Activated T-cell treated with anti-CD3 and anti-CD28 coated beads, Interleukin-2, amount 50 U/mL, for 4 hours (primary cell): ENCODE data around the gene CCL2. TPM values are rescaled to one million over a fixed set of nuclear protein-coding genes. Genes with fewer than 3 reads are reported as not detected.

Experiments used
- ATAC-seq, 2 donors: fragments of 200-7000 bp; cut with Tn5 transposase; one replicate each; pipeline ENCODE4 v1.10.0; 2021
- DNase-seq: peaks from one replicate; pipeline ENCODE4 v3.0.0-alpha.2; 2020
- H3K27me3 Mint-ChIP-seq: one replicate; pipeline ENCODE4 v1.8.0; 2021; ENCODE audit warnings: low read depth, mixed read lengths
- H3K36me3 Mint-ChIP-seq: one replicate; pipeline ENCODE4 v1.8.0; 2022; ENCODE audit warnings: mixed read lengths; ENCODE audit not compliant: insufficient read depth
- H3K4me1 Mint-ChIP-seq: one replicate; pipeline ENCODE4 v1.8.0; 2021; ENCODE audit warnings: low read depth, mixed read lengths
- H3K4me3 Mint-ChIP-seq: one replicate; pipeline ENCODE4 v1.8.0; 2021; ENCODE audit warnings: mild to moderate bottlenecking, moderate library complexity, mixed read lengths
- H3K9me3 Mint-ChIP-seq: one replicate; pipeline ENCODE4 v1.8.0; 2021; ENCODE audit warnings: mixed read lengths
- total RNA-seq, 3 donors: library from RNA; stranded (reverse); gene quantifications; one replicate each; pipeline ENCODE4 v1.2.1, GENCODE V29; 2021

The CCL2 gene
- total RNA-seq, 3 donors from 2014 or later: 0.37 to 3.1 (median 1.3) TPM

DNA sequence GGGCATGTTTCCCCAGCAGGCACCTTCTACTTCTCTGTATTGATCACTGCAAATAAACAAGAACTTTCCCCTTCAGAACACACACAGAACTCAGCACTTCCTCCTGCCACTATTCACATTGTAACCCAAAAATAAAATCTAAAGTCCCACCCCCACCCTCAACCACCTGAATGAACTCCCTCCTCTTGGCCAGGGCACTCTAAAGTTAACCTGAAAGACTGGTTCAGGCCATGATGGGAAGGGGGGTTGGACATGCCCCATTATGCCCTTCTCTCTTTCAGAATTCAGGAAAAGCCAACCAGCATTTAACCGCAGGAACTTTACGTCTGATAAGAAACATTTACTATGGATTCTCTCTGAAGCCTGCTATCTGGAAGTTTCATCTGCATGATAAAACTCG lies 27.4 kb upstream of the CCL2 start:
- Mint-ChIP-seq H3K4me1 (no peaks in the 10 kb centered on the region), H3K4me3 (no peak overlapping the region), H3K36me3 (no peaks in the 10 kb centered on the region), H3K27me3 (peaks cover 38% of the 10 kb centered on the region), H3K9me3 (peaks cover 14% of the 10 kb centered on the region)
- no peak for DNase-seq
- no peak for ATAC-seq

- no peak for DNase-seq
- Mint-ChIP-seq H3K27me3 (peaks cover 35% of the 10 kb centered on the region), H3K36me3 (no peaks in the 10 kb centered on the region)
These were observed 26.3 kb upstream of the CCL2 start for GRCh38 chr17:34228781-34229180.

DNA sequence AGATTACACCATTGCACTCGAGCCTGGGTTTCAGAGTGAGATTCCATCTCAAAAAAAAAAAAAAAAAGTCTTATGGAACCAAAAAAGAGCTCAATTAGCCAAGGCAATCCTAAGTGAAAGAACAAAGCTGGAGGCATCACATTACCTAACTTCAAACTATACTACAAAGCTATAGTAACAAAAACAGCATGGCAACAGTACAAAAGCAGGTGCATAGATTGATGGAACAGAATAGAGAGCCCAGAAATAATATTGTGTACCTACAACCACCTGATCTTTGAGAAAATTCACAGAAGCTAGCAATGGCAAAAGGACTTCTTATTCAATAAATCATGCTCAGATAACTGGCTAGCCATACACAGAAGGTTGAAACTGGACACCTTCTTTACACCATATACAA lies 24.7 kb upstream of the CCL2 start:
- ATAC-seq (no peak), DNase-seq (no peak)
- H3K4me1 Mint-ChIP-seq: no peaks in the 10 kb centered on the region
- no peak overlapping the region for H3K4me3 Mint-ChIP-seq
- H3K36me3 Mint-ChIP-seq: no peaks in the 10 kb centered on the region
- H3K9me3 Mint-ChIP-seq: peaks cover 14% of the 10 kb centered on the region
- H3K27me3 Mint-ChIP-seq: peaks cover 29% of the 10 kb centered on the region

More at GRCh38 chr17:34228781-34229180, 26.3 kb upstream of the CCL2 start:
- peaks cover 14% of the 10 kb centered on the region for H3K9me3 Mint-ChIP-seq
- no peak overlapping the region for H3K4me3 Mint-ChIP-seq
- ATAC-seq: no peak
- no peaks in the 10 kb centered on the region for H3K4me1 Mint-ChIP-seq

GRCh38 chr17:34234616-34235015 lies 20.5 kb upstream of the CCL2 start:
- peaks cover 18% of the 10 kb centered on the region for H3K27me3 Mint-ChIP-seq
- H3K4me1 Mint-ChIP-seq: no peaks in the 10 kb centered on the region
- H3K4me3 Mint-ChIP-seq: no peak overlapping the region
- no peaks in the 10 kb centered on the region for H3K36me3 Mint-ChIP-seq
- H3K9me3 Mint-ChIP-seq: peaks cover 12% of the 10 kb centered on the region
- ATAC-seq (no peak), DNase-seq (no peak)

DNA sequence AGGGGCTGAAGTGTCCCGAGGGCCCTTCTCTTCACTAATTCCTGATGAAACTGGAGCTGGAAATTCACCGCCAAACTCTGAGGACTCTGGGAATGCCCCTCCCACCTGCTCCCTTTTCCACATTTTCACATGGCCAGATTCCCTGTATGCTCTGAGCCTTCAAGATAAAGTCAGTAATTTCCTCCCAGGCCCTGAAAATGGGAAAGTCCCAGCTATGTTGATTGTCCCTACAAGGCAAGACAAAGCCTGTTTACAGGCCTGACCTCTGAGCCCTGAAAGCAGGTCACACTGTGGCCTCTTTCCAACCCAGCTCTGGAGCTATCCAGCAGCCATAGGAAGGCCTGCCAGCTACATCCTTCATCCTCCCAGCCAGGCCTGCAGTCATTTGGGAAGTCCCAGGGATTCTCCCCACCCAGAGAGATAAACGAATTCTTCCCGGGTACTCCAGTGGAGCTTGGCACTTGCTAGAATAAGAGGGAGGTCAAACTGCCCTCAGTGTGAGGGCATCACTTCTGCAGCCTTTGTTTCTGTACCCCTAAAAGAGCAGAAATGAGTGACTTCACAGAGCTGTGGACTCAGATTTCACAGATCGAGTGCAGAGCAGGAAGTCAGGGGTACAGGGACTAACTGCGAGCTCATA lies 19.6 kb upstream of the CCL2 start:
- Mint-ChIP-seq H3K4me1 (no peaks in the 10 kb centered on the region), H3K4me3 (no peak overlapping the region), H3K27me3 (peaks cover 25% of the 10 kb centered on the region), H3K36me3 (no peaks in the 10 kb centered on the region), H3K9me3 (peaks cover 5% of the 10 kb centered on the region)
- ATAC-seq (no peak), DNase-seq (no peak)

GRCh38 chr17:34236281-34236892 lies 18.7 kb upstream of the CCL2 start:
- no peak for DNase-seq

DNA sequence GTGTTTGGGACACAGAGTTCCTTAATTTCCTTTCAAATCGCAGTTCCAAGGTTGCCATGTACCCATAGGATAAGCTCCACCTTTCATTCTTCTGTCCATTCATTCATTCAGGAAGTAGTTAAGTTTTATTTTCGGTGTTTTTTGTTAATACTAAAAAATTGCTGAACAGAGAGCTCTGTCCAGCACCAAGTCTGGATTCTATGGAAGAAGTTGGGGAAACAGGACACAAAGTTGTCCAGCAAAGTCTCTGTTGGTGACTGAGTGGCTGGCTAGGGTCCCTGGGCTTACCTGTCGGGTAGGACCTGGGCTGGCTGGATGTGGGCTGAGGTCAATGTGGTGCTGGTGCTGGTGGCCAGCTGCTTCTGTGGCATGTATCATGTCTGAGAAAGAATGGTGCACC lies 17.6 kb upstream of the CCL2 start:
- ATAC-seq: no peak
- no peak overlapping the region for H3K4me3 Mint-ChIP-seq
- H3K27me3 Mint-ChIP-seq: peaks cover 16% of the 10 kb centered on the region
- no peaks in the 10 kb centered on the region for H3K36me3 Mint-ChIP-seq
- no peak for DNase-seq
- no peaks in the 10 kb centered on the region for H3K9me3 Mint-ChIP-seq
- H3K4me1 Mint-ChIP-seq: peaks cover under 1% of the 10 kb centered on the region

More at GRCh38 chr17:34236281-34236892, 18.7 kb upstream of the CCL2 start:
- H3K9me3 Mint-ChIP-seq: no peaks in the 10 kb centered on the region
- no peaks in the 10 kb centered on the region for H3K36me3 Mint-ChIP-seq
- H3K4me1 Mint-ChIP-seq: no peaks in the 10 kb centered on the region
- H3K4me3 Mint-ChIP-seq: no peak overlapping the region
- H3K27me3 Mint-ChIP-seq: peaks cover 18% of the 10 kb centered on the region
- no peak for ATAC-seq

- peaks cover 2% of the 10 kb centered on the region for H3K4me1 Mint-ChIP-seq
These were observed 14.0 kb upstream of the CCL2 start for GRCh38 chr17:34241062-34241461.

GRCh38 chr17:34242587-34243363 lies 12.3 kb upstream of the CCL2 start:
- peaks cover 2% of the 10 kb centered on the region for H3K4me1 Mint-ChIP-seq
- no peaks in the 10 kb centered on the region for H3K36me3 Mint-ChIP-seq
- DNase-seq (no peak), ATAC-seq (no peak)
- no peaks in the 10 kb centered on the region for H3K9me3 Mint-ChIP-seq
- H3K27me3 Mint-ChIP-seq: peaks cover 16% of the 10 kb centered on the region
- H3K4me3 Mint-ChIP-seq: no peak overlapping the region

More at GRCh38 chr17:34241062-34241461, 14.0 kb upstream of the CCL2 start:
- H3K4me3 Mint-ChIP-seq: no peak overlapping the region
- H3K9me3 Mint-ChIP-seq: no peaks in the 10 kb centered on the region
- no peak for ATAC-seq
- H3K36me3 Mint-ChIP-seq: no peaks in the 10 kb centered on the region
- DNase-seq: no peak
- peaks cover 14% of the 10 kb centered on the region for H3K27me3 Mint-ChIP-seq

DNA sequence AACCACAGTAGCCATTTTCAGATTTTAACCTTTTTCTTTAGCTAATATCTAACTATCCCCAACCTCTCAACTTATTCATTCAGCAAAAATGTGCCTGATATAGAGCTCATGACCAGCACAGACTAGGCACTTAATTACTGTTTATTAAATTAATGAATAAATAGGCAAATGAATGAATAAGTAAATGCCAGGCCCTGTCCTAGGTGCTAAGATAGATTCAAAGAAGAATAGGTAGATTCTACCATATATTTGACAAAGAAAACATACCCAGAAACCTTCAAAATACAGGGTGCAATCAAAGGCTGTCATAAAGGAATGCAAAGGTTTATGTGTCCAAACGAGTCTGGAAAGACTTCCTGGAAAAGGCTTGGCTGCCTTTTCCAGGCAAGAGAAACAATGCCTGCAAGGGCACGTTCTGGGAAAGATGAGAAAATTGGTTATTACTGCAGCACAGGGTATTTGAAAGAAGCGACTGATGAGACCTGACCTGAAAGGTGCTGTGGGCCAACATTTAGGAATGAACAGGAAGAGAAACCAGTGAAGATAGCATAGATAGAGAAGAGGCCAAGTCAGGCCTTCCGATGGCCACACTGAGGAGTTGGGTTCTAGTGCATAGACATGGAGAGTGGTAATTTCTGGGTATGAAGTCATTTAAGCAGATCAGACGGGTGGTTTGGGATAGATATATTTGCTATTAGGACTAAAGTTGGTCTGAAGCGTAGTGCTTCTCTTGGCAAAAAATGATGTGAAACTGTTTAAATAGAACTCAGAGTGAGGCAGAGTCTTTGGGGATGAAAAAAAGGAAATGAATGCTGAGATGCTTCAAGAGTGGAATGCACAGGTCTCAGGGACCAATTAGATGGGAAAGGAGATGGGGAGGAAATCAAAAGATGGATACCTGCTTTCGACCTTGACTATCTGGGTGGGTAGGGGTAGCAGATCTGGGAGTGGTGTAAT lies 11.4 kb upstream of the CCL2 start:
- ATAC-seq: no peak
- Mint-ChIP-seq H3K9me3 (no peaks in the 10 kb centered on the region), H3K36me3 (no peaks in the 10 kb centered on the region), H3K4me3 (no peak overlapping the region), H3K4me1 (peaks cover 2% of the 10 kb centered on the region), H3K27me3 (peaks cover 16% of the 10 kb centered on the region)
- no peak for DNase-seq

- Mint-ChIP-seq H3K4me1 (peaks cover 2% of the 10 kb centered on the region), H3K4me3 (no peak overlapping the region), H3K27me3 (peaks cover 7% of the 10 kb centered on the region), H3K9me3 (no peaks in the 10 kb centered on the region), H3K36me3 (no peaks in the 10 kb centered on the region)
- ATAC-seq: no peak
- DNase-seq: no peak
These were observed 9.7 kb upstream of the CCL2 start for GRCh38 chr17:34245351-34245905.

DNA sequence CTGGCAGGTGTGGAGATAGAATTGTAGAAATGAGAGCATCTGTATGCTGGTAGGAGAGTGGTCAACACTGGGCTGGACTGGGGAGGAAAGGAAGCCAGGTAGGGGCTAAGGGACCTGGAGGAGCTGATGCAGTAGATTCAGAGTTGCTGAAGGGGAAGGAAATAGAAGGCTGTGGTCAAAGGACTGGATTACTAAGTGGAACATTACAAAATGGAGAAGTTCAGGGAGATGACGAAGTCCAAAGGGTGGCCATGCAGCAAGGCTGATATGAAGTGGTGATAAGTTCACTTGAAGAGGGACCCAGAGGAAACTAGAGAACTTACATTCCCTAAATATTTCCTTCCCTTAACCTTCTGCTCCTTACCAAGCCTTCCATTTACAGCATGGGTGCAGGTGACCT lies 8.6 kb upstream of the CCL2 start:
- peaks cover 9% of the 10 kb centered on the region for H3K27me3 Mint-ChIP-seq
- H3K9me3 Mint-ChIP-seq: no peaks in the 10 kb centered on the region
- H3K4me3 Mint-ChIP-seq: no peak overlapping the region
- no peaks in the 10 kb centered on the region for H3K36me3 Mint-ChIP-seq
- peaks cover 2% of the 10 kb centered on the region for H3K4me1 Mint-ChIP-seq
- no peak for ATAC-seq
- DNase-seq: no peak

DNA sequence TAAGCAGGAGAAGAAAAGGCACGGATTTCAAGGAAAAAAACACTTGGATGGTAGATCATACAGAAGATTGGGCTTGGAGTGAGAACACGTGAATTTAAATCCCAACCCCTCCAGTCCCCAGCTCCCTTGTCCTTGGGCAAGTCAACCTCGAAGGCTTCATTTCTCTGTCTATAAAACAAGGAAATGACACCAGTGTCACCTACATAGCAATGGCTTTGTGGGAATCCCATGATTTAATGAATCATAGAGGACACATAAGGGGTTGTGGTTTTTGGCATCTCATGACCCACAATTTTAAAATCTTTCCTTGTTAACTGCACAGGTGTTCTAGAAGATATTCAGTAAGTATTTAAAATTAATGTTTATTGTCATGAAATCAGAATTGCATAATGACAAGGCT lies 8.2 kb upstream of the CCL2 start:
- DNase-seq (no peak), ATAC-seq (no peak)
- H3K4me3 Mint-ChIP-seq: no peak overlapping the region
- H3K27me3 Mint-ChIP-seq: peaks cover 10% of the 10 kb centered on the region
- peaks cover 2% of the 10 kb centered on the region for H3K4me1 Mint-ChIP-seq
- H3K36me3 Mint-ChIP-seq: no peaks in the 10 kb centered on the region
- no peaks in the 10 kb centered on the region for H3K9me3 Mint-ChIP-seq
